Eye (tissue), 1 donor: ENCODE results near the gene EPHX1.
"Not testable (repeated sequence)": the region's sequence is repeated elsewhere in the genome, so short reads cannot be mapped to it uniquely, and the experiment has no call there.

ENCODE experiments used
- DNase-seq: peaks from one replicate; pipeline ENCODE4 v3.0.0-alpha.2; 2015

Gene EPHX1

DNA sequence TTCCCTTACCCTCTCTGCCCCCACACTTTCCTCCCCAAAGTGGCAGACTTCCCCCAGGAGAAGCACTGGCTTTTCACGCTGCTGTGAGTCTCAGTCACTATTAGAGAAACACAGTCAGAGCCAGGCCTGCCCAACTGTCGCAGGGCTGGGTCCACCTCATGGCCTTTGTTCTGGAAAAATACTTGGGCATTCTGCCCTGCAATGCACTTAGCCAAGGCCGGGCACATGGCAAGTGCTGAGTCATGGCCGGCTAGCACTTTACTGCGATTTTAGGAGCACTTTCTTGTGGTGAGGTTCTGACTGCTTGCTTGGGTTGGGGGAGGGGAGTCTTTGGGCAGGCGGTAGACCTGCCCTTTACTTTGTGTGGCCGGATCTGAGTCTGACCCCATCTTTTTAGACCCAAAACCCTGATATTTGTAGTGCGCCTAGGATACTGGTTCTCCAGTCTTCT, 7.7 kb downstream of the EPHX1 start:
- no peak for DNase-seq

DNA sequence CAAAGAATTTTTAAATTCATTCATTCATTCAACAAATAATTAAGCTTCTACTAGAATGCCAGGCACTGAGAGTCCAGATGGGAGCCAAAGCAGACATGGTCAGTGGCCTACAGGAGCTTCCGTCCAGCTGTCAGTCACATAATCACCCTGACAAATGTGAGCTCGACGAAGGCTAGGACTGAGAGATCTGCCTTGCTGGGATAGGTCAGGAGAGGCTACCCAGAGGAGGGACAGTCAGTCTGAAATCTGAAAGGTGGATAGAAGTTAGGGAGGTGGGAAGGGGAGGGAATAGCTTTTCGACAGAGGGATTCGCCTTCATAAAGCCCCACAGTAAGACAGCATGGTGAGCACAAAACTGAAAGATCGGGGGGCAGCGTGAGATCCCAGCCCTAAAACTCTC, 8.3 kb downstream of the EPHX1 start:
- no peak for DNase-seq

DNA sequence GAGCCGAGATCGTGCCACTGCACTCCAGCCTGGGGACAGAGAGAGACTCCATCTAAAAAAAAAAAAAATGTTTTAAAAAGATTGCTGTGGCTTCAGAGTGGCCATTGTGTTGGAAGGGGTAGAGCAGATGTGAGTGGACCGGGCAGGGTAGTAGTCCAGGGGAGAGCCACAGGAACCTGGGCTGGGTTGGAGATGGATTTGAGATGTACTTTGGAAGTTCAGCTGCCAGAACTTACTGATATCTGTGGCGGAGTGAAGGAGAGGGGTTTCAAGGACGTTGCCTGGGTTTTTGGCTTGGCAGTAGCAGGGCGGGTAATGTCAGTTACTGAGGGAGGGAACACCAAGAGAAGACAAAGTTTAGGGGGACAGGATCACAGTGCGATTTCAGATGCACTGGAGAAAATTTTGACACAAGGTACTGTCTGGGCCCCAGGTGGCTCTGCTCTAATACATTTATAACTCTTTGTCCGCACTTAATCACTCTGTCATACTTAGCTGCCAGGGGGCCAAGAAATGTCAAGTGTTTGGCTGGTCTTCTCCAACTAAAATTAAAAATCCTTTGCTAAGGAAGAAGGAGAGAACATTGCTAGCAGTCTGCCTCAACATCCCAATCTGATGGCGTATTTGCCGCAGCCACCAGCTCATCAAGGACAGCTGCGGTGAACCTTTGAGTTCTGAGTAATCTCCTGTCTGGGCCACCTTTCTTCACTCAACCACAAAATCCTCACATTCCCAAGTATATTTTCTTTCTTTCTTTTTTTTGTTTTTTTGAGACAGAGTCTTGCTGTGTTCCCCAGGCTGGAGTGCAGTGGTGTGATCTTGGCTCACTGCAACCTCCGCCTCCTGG, 9.6 kb downstream of the EPHX1 start:
- no peak for DNase-seq

DNA sequence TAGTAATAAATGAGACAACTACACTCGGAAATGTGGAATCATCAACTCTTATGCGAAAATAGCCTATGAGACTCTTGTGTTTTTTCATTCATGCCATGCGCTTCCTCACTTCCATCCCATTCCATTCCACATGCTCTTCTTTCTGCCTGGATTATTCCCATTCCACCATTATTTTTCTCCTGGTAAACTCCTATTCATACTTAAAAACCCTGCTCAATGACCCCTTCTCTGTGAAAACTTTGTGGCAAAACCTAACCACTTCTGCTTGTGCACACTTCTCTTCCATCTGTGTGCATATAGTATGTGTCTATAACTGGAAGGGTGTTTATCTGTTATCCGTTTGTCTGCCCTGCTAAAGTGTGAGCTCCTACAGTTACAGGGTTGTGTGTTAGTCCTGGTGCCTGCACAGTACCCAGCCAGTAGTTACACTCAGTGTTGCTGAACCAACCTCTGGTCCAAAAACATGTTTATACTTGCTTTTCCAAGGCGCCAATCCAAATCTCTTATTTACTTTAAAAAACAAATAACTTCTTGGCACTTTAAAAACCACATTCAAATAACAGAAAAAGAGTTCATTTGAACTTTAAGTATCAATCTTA, 10.7 kb downstream of the EPHX1 start:
- DNase-seq: no peak

DNA sequence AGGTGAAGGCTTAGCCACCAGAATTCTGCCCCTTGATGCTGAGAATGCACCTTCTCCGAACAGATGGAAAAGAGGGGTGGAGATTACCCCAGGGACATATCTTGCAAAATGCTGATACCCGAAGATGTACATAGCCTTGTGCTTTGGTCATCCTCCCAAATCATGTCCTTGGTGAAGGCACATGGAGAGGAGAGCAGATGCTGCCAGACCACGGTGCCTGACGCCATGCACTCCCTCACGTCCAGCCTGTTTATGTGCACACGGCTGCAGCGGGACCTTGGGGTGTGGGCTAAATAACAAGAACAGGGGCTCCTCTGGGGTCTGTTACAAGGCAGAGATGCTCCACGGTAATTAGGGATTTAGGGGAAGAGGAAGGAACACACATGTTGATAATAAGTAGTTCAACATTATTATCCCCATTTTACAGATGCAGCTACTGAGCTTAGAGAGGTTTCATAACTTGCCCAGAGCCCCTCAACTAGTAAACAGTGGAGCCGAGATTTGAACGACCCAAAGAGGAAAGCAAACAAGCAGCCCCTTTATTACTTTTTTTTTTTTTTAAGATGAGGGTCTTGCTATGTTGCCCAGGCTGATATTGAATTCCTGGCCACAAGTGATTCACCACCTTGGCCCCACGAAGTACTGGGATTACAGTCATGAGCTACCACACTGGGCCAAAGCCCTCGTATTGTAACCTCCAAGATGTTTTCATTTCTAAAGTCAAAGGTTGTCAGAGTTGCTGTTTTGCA, 12.9 kb downstream of the EPHX1 start:
- DNase-seq: no peak

DNA sequence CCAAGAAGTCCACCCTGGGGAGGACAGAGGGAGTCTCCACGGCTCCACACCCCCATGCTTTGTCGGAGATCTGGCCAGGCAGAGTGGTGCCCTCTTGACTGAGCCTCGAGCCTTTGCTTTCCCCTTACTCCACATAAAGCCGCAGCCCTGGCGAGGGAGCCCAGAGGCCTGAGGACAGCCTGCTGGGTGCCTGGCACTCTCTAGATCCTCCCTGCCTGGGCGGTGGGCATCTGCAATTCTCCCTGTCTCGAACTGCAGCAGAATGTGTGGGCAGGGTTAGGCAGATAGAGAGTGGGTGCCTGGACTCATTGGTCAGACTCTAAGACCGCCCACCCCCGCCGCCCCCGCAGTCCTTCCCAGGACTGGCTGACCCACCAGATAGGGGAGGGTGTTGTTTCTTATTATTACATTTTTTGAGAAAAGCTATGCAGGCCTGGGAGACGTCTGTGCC, 13.9 kb downstream of the EPHX1 start:
- no peak for DNase-seq

DNA sequence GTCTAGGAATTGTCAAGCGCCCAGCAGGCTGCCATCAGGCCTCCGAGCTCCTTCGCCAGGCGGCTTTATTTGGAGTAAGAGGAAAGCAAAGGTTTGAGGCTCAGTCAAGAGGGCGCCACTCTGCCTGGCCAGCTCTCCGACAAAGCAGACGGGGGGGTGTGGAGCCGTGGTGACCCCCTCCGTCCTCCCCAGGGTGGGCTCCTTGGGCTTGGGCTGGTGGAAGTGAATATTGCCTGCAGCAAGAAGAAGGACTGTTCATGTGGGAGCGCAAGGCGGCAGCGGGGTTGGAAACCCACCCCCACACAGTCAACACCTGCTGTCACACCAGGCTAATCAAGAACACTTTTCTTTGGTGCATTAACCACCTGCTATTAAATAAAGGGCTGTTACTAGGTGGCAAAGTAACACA, 14.6 kb downstream of the EPHX1 start:
- peak; percentile 31 for DNase-seq

- DNase-seq: no peak
Measured at GRCh38 chr1:225825078-225825477, 15.2 kb downstream of the EPHX1 start.

GRCh38 chr1:225825607-225826007, 15.7 kb downstream of the EPHX1 start:
- DNase-seq: no peak

DNA sequence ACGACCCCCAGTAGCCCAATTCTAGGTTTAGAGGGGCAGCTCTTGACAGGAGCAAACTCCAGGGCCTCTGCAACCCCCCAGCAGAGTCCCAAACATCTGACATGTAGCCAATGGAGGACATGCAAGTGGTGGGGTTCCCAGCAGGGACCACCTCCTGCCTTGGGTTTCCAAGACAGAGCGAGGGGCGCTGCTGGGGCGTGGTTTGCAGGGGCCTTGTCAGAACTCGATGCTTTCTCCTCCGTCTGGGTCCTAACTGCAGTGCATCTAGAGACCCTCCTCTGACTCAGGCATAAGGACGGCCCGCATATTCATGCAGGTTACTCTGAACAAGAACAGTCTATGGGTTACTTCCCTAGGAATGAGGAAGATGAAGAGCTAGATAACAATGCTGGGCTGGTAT, 17.2 kb downstream of the EPHX1 start:
- DNase-seq: no peak

GRCh38 chr1:225828706-225829345, 18.9 kb downstream of the EPHX1 start:
- DNase-seq: no peak

GRCh38 chr1:225830841-225831240, 20.9 kb downstream of the EPHX1 start:
- DNase-seq: no peak

- peak; percentile 86 for DNase-seq
Measured at GRCh38 chr1:225834417-225835329, 24.7 kb downstream of the EPHX1 start.

GRCh38 chr1:225835856-225836255, 25.9 kb downstream of the EPHX1 start:
- no peak for DNase-seq

GRCh38 chr1:225836296-225836695, 26.4 kb downstream of the EPHX1 start:
- not testable (repeated sequence) for DNase-seq

DNA sequence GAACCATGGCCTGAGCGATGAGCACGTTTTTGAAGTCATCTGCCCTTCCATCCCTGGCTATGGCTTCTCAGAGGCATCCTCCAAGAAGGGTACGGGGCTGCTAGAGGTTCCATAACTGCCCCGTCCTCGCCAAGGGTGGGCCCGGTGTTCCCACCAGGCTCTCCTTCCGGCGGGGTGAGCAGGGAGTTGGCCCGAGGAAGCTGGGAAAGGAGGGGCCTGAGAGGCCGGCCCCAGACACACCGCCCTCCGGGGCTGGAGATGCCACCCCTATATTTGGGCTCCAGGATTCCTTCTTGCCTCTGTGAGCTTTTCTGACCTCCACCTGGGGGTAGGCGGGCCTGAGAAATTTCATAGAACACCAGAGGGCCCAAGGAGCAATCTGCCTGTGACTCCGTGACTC, 28.9 kb downstream of the EPHX1 start:
- no peak for DNase-seq

DNA sequence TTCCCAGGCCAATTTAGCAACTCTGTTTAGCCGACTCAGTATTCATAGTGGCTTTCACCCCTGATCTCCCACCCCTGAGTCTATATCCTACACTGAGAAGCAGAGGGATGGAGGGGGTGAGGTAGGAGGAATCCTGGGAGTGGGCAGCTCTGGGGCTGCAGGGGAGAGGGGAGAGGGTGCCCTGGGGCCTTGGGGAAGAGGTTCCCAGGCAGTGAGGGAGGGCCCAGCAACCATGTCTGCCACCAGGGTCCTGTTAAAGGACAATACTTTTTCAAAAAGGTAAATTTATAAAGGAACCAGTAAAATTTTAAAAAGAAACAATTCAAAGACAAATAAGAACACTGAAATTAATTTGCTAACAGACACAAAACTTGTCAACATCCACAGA, 30.3 kb downstream of the EPHX1 start:
- no peak for DNase-seq

DNA sequence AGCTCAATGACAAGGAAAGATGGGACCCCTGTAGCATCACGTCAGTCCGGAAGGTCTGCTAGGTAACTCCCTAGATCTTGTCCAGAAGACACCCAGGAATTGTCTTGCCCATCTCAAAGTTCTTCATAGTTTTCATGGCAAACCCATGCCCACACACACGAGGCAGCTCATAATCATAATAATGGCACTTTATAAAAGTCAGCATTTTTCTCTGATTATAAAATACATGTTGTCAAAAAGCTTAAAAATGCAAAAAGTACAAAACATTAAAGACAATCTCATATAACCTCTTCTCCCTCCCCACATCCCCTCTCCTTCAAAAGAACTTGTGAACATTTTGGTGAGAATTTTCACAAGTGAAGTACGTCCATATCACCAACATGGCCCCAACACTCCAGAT, 30.8 kb downstream of the EPHX1 start:
- DNase-seq: no peak

DNA sequence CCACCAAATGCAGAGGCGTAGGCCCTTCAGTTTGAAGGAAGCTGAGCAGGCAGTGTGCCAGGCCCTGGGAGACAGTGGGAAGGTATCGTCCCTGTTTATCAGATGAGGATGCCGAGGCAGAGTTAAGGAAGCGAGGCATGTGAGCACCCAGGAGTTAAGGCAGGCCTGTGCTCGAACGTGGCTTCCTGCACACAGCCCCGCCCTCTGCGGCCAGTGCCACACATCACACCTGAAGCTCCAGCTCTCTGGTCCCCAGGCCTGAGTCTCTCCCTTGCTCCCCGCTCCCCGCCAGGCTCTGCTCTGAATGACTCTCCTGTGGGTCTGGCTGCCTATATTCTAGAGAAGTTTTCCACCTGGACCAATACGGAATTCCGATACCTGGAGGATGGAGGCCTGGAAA, 32.1 kb downstream of the EPHX1 start:
- DNase-seq: no peak

- DNase-seq: no peak
Measured at GRCh38 chr1:225842788-225843425, 33.0 kb downstream of the EPHX1 start.

- no peak for DNase-seq
Measured at GRCh38 chr1:225843426-225843795, 33.5 kb downstream of the EPHX1 start.
